ENCODE measurements around the gene CREBBP. TPM values are rescaled to one million over a fixed set of nuclear protein-coding genes. Genes with fewer than 3 reads are reported as not detected.

The CREBBP gene
- total and polyA plus RNA-seq, 2 donors (not counting 3 experiments of a cell fraction or from before 2014, with no cell fraction given), result 13.8 to 72.7 TPM

- Histone ChIP-seq H3K79me2 (ENCODE audit: control insufficient read depth, insufficient read depth, low read length) (peaks cover 96% of the 10 kb centered on the region), H3K4me1 (ENCODE audit: control insufficient read depth, extremely low read depth, insufficient read depth, low read length) (peaks cover 17% of the 10 kb centered on the region), H3K27me3 (ENCODE audit: control insufficient read depth in 2 of 2, insufficient read depth in 2 of 2, low read length in 2 of 2) (no peaks in the 10 kb centered on the region), H3K27ac (ENCODE audit: insufficient read depth, low read depth, low read length) (no peak overlapping the region), H3K36me3 (ENCODE audit: control insufficient read depth in 2 of 2, extremely low read depth in 1 of 2, insufficient read depth in 2 of 2, low read length in 2 of 2) (no peaks in the 10 kb centered on the region), H3K9ac (replicated peaks; ENCODE audit: extremely low read depth, insufficient read depth, low read length) (no peak overlapping the region), H2AFZ (ENCODE audit: low read depth, low read length) (no peak overlapping the region), H4K20me1 (replicated peaks; ENCODE audit: control insufficient read depth, extremely low read depth, insufficient read depth, low read length) (peaks cover 19% of the 10 kb centered on the region), H3K4me2 (ENCODE audit: insufficient read depth, low read length) (no peak overlapping the region), H3K4me3 (replicated peaks in 1 of 3; ENCODE audit: insufficient read depth in 1 of 3, low read depth in 1 of 3, low read length in 3 of 3) (no peak overlapping the region), H3K9me1 (replicated peaks; ENCODE audit: control insufficient read depth, extremely low read depth, insufficient read depth, low read length) (no peaks in the 10 kb centered on the region), H3K9me3 (replicated peaks; ENCODE audit: control insufficient read depth, insufficient read depth, low read length) (no peaks in the 10 kb centered on the region)
- intact Hi-C loops (cut with micrococcal nuclease) (no loop called here), dilution Hi-C loops (cut with MboI; ENCODE audit: extremely low pct_ligation_motif_present, low sequenced_read_pairs) (no loop called here)
- DNase-seq (ENCODE audit: low read depth, low spot score), result no peak
- no TSS peak for BruUV-seq (replicated peaks)
- ChIA-PET CTCF (interaction anchor here (1.0 to 1.3 kb wide), 3 partner anchors 11 to 88 kb away, joined by 3 to 5 read pairs (median 3); no protein-coding TSS in a partner anchor), POLR2A (no interaction called here)
- FAIRE-seq, result no peak
- TF ChIP-seq POLR2AphosphoS5 (IDR thresholded peaks at IDR 0.05; ENCODE audit: insufficient read depth, low read depth, low read length) (no peak), FOS (IDR thresholded peaks at IDR 0.05; ENCODE audit: borderline replicate concordance, insufficient read depth, low read length) (no peak), CTCF (IDR thresholded peaks at IDR 0.05; ENCODE audit: extremely low read depth in 1 of 2, insufficient read depth in 1 of 2, low read depth in 1 of 2, low read length in 2 of 2) (no peak), GATA2 (IDR thresholded peaks at IDR 0.05; ENCODE audit: insufficient read depth, insufficient read length, low read depth, low read length) (no peak), MYC (IDR thresholded peaks at IDR 0.05; ENCODE audit: low read depth, low read length) (no peak), EZH2 (IDR thresholded peaks at IDR 0.05; ENCODE audit: borderline replicate concordance, low read depth, low read length, severe bottlenecking) (no peak), POLR2A (IDR thresholded peaks at IDR 0.05; ENCODE audit: low read depth, low read length) (no peak), MAX (IDR thresholded peaks at IDR 0.05; ENCODE audit: insufficient read depth, insufficient read length) (no peak), JUN (IDR thresholded peaks at IDR 0.05; ENCODE audit: borderline replicate concordance, insufficient read depth, insufficient read length, low read depth) (no peak)
Observed at GRCh38 chr16:3859889-3860288, 20.6 kb downstream of the CREBBP start.

All from endothelial cell of umbilical vein (primary cell).